Adrenal gland (tissue), 12 donors: ENCODE results near the gene SKP1. TPM values are rescaled to one million over a fixed set of nuclear protein-coding genes. Genes with fewer than 3 reads are reported as not detected.
"Not testable (repeated sequence)": the region's sequence is repeated elsewhere in the genome, so short reads cannot be mapped to it uniquely, and the experiment has no call there.

Experiments used
- DNase-seq, 7 donors: peaks; one replicate each; pipeline ENCODE4 v3.0.0-alpha.2; 2019 to 2020
- H3K27ac ChIP-seq, 5 donors: fragments of 200-600 bp; sonication (generic) in 4 of 5; 1 replicate in 3 of 5; 2 replicates in 2 of 5; pipeline versions ENCODE4 v1.5.1 to v1.8.0; 2016 to 2020; ENCODE audit warnings: mild to moderate bottlenecking in 1 of 5
- H3K27me3 ChIP-seq: fragments of 200-600 bp; 2 replicates; pipeline ENCODE4 v1.8.0; 2021
- H3K36me3 ChIP-seq, 2 donors: fragments of 200-600 bp; replicated peaks in 1 of 2; 1 replicate in 1 of 2; 2 replicates in 1 of 2; pipeline versions ENCODE4 v1.5.1 to v1.8.0; 2018 to 2022
- H3K4me1 ChIP-seq, 2 donors: fragments of 200-600 bp; replicated peaks in 1 of 2; 1 replicate in 1 of 2; 2 replicates in 1 of 2; pipeline versions ENCODE4 v1.5.1 to v1.8.0; 2018 to 2021
- H3K4me3 ChIP-seq, 4 donors: fragments of 200-600 bp; sonication (generic) in 3 of 4; one replicate each; pipeline ENCODE4 v1.5.1; 2016 to 2018
- H3K9me3 ChIP-seq, 3 donors: fragments of 200-600 bp; sonication (generic) in 1 of 3; replicated peaks in 1 of 3; 1 replicate in 2 of 3; 2 replicates in 1 of 3; pipeline versions ENCODE4 v1.5.1 to v1.8.0; 2016 to 2021
- CTCF ChIP-seq, 6 experiments: fragments of 450-650 bp in 4 of 6; fragments of 200-600 bp in 2 of 6; sonication (generic) in 1 of 6; IDR thresholded peaks; 1 replicate in 5 of 6; 2 replicates in 1 of 6; pipeline versions ENCODE4 v1.5.1 to v1.8.0; 2016 to 2021; ENCODE audit warnings: antibody characterized with exemption in 6 of 6, mild to moderate bottlenecking in 2 of 6, moderate library complexity in 1 of 6
- POLR2A ChIP-seq, 2 donors: fragments of 450-650 bp; IDR thresholded peaks; one replicate each; pipeline ENCODE4 v1.6.1; 2017; ENCODE audit warnings: antibody characterized with exemption in 2 of 2, mild to moderate bottlenecking in 2 of 2, moderate library complexity in 1 of 2
- WGBS, 4 donors: extraction: QIAGEN DNeasy Blood & Tissue Kit in 2 of 4; methylation state at CpG; one replicate each; pipeline versions ENCODE4 v1.1.5 to v1.1.7; 2013 to 2017; 5-methylcytosine and 5-hydroxymethylcytosine counted together
- intact Hi-C, 2 donors: fragments of 100-400 bp; cut with DNase I; formaldehyde crosslinking; loops; one replicate each; pipeline versions ENCODE4 v1.14.1 to v1.15.0; 2022 to 2023
- polyA plus RNA-seq, 3 donors: library from polyadenylated mRNA; stranded (reverse); fragments of 200-250 nt in 2 of 3; fragments of 350-450 nt in 1 of 3; fragmentation: Illumina TruSeq in 1 of 3; extraction: RNeasy Lipid Tissue Mini Kit (QIAGEN cat#74804) in 1 of 3; gene quantifications; one replicate each; pipeline ENCODE4 v1.2.3, GENCODE V29; 2013 to 2014
- total RNA-seq, 9 donors: library from RNA; depleted of rRNA in 4 of 9; stranded (reverse); fragments of >200 nt in 4 of 9; fragments of 120-200 nt in 1 of 9; fragmentation: NEBNext Ultra II Directional in 1 of 9; extraction: Animal tissue kit (Norgen Biotek cat#: 25700) in 1 of 9; gene quantifications; one replicate each; pipeline versions ENCODE4 v1.1.0 to v1.2.4, GENCODE V29; 2013 to 2023
- donor health status: healthy with polysubstance abuse.
- donor health status: Bipolar disorder and iron deficiency.
- donor health status: DM: yes; HTN: yes; CAD: no.
- donor health status: DM: no; HTN: no; CAD: no.
- donor health status: DM: no; HTN: no; CAD: no.
- donor health status: DM: yes; HTN: yes; CAD: no.

SKP1 gene
- total and polyA plus RNA-seq, 12 donors, result 121 to 1,485 (median 377) TPM

DNA sequence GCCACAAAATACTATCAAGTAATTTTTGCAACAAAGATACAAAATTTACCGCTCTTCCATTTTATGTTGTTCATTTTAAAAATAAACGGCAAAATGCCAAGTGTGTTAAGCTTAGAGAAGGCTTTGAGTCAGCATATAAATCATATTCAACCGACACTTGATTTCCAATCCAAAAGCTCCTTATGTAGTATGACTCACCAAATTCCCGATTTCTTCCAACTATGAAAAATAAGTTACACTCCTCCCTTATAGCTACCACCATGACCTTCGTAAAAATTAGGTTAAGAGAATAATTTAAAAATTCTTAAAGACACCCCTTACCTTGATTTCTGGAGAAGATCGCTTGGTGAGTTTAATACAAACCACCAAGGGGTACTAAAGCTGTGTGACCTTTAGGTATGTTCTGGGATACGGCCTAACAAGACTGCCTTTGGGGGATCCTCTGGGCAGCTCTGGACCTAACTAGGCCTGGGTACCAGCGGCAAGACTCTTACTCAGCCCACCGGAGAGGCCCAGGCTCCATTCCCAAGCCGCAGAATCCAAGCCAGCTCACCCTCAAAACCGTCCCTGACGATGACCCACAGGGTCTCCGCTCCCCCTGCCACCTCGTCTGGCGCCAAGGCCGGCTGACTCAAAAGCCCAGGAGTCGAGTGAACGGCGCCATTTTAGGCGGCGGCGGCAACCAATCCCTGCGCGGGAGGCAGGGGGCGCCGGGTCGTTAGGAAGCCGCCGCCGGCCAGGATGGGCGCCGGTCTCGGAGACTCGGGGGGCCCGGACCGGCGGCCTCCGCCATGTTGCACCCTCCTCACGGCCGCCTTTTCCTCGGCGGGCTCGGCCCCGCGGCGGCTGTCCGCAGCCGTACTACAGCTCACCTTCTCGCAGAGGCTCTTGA lies 48.4 kb upstream of the SKP1 start:
- Histone ChIP-seq H3K4me1 (peaks cover 27 to 57% of the 10 kb centered on the region in 2 donors), H3K36me3 (no peaks in the 10 kb centered on the region), H3K4me3 (peak overlapping the region; percentile 64 to 98 (median 92)), H3K27me3 (no peaks in the 10 kb centered on the region), H3K27ac (peak overlapping the region; percentile 95 to 100 (median 100)), H3K9me3 (no peaks in the 10 kb centered on the region)
- intact Hi-C loops, result no loop called here
- 0 to 2% (median 1%) methylated on average over 7 to 49 of the region's 49 CpGs for WGBS, 4 donors
- peak; percentile 61 to 76 (median 74) for DNase-seq
- peak in 1 of 6 experiments; percentile 23 for TF ChIP-seq CTCF (IDR thresholded peaks at IDR 0.05)
- TF ChIP-seq POLR2A (IDR thresholded peaks at IDR 0.05), result peak in 1 of 2 donors; percentile 44

DNA sequence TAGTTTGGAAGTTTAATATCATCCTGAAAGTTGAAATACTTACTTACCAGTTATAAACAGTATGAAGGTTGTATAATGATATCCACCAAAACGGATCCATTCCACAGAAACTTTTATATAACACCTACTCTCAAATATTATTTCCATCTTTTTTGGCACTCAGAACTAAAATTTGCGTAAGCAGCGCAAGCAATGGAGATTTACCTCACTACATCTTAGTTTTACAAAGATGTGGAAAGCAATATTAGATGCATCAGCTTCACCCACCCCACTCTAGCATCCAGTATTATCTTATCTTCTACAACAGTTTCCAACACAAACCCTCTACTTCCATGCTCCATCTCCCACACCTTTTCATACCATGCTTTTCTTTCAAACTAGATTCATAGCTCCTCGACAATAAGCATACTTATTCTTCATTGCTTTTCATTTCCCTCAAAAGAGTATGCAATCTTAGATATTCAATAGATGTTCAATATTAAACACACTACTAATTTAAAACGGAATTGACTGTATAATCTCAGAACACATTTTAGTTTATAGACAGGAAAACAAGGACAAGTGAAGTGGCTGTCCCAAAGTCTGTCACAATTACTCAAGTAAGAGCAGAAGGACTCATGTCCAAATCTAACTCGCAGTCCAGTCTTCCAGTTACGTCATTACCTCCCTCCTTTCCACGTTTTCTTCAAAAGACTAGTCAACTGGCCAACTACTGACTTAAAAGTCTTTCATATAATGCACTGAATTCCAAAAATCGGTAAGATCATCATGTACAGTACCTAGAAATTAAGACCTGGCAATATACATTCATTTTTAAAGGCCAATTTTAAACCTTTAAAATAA lies 46.9 kb upstream of the SKP1 start:
- Histone ChIP-seq H3K27ac (peak overlapping the region in 3 of 5 donors; percentile 7 to 100 (median 95)), H3K27me3 (no peaks in the 10 kb centered on the region), H3K4me3 (peak overlapping the region in 2 of 4 donors; percentile 64 to 96), H3K9me3 (no peaks in the 10 kb centered on the region), H3K36me3 (no peaks in the 10 kb centered on the region), H3K4me1 (peaks cover 27 to 72% of the 10 kb centered on the region in 2 donors)
- DNase-seq, result no peak
- intact Hi-C loops, result no loop called here
- 31 to 33% (median 31%) methylated on average over 9 of the region's 9 CpGs for WGBS, 4 donors
- TF ChIP-seq POLR2A (IDR thresholded peaks at IDR 0.05) (no peak), CTCF (IDR thresholded peaks at IDR 0.05) (no peak)

DNA sequence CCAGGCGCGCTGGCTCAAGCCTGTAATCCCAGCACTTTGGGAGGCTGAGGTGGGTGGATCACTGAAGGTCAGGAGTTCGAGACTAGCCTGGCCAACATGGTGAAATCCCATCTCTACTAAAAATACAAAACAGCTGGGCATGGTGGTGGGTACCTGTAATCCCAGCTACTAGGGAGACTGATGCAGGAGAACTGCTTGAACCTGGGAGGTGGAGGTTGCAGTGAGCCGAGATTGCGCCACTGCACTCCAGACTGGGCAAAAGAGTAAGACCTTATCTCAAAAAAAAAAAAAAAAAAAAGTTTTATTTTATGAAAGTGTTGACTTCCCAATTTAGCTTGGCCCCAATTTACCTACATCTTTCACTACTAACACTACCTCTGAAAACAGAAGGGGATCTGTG lies 44.9 kb upstream of the SKP1 start:
- H3K9me3 ChIP-seq, DNase-seq, H3K4me3 ChIP-seq, H3K27me3 ChIP-seq, H3K36me3 ChIP-seq, intact Hi-C loops: not testable (repeated sequence)
- H3K4me1 ChIP-seq, result peaks cover 27 to 79% of the 10 kb centered on the region in 2 donors
- H3K27ac ChIP-seq, result peak overlapping the region in 1 of 5 donors; percentile 31
- 89 to 93% (median 91%) methylated on average over 5 of the region's 5 CpGs for WGBS, 4 donors

GRCh38 chr5:134215757-134216156 lies 39.0 kb upstream of the SKP1 start:
- no peak overlapping the region for H3K4me3 ChIP-seq
- H3K9me3 ChIP-seq, result no peaks in the 10 kb centered on the region
- TF ChIP-seq POLR2A (IDR thresholded peaks at IDR 0.05) (no peak), CTCF (IDR thresholded peaks at IDR 0.05) (no peak)
- H3K36me3 ChIP-seq, result no peaks in the 10 kb centered on the region
- H3K27ac ChIP-seq, result no peak overlapping the region
- intact Hi-C loops, result no loop called here
- 51 to 63% (median 57%) methylated on average over 2 of the region's 2 CpGs for WGBS, 4 donors
- H3K4me1 ChIP-seq, result peaks cover 5 to 88% of the 10 kb centered on the region in 2 donors
- H3K27me3 ChIP-seq, result no peaks in the 10 kb centered on the region
- DNase-seq, result no peak

GRCh38 chr5:134211263-134212031 lies 34.7 kb upstream of the SKP1 start:
- intact Hi-C loops, DNase-seq, H3K4me3 ChIP-seq: not testable (repeated sequence)

More at GRCh38 chr5:134211263-134212031, 34.7 kb upstream of the SKP1 start:
- not testable (repeated sequence) for H3K9me3 ChIP-seq, H3K36me3 ChIP-seq, H3K27me3 ChIP-seq, H3K27ac ChIP-seq
- 86 to 91% (median 89%) methylated on average over 14 of the region's 14 CpGs for whole genome bisulfite sequencing, 4 donors
- peaks cover 5 to 81% of the 10 kb centered on the region in 2 donors for H3K4me1 ChIP-seq
